GM18951 (cell line): ENCODE measurements around the gene DSCAM.

Experiments
- POLR2A ChIP-seq: IDR thresholded peaks from 4 replicates; pipeline ENCODE4 v1.6.1; 2011; ENCODE audit warnings: mild to moderate bottlenecking; ENCODE audit not compliant: insufficient read length, insufficient read depth; ENCODE audit errors: extremely low read depth
- in situ Hi-C: fragments of 300-500 bp; cut with MboI; formaldehyde crosslinking; loops from one replicate; pipeline ENCODE4 v1.12.0; 2022; ENCODE audit warnings: low sequenced_read_pairs, mixed read lengths, inconsistent platforms; ENCODE audit not compliant: unreplicated experiment

Gene DSCAM

DNA sequence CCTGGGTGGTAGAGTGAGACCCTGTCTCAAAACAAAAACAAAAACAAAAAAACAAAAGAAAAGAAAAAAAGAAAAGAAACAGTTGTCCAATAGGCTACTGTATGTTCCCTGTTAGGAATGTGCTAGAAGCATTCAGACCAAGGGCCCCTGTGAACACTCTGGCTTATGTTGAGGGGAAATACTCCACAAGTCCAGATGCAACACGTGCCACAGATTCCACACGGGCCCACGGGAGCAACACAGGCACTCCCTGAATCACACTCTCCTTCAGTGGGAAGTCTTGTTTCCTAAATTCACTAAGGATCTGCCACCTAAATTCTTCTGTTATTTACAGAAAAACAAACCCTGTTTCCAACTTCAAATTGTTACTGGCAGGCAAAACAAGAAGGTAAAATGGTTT lies 688.6 kb downstream of the DSCAM start:
- in situ Hi-C loops: no loop called here
- no peak for TF ChIP-seq POLR2A

DNA sequence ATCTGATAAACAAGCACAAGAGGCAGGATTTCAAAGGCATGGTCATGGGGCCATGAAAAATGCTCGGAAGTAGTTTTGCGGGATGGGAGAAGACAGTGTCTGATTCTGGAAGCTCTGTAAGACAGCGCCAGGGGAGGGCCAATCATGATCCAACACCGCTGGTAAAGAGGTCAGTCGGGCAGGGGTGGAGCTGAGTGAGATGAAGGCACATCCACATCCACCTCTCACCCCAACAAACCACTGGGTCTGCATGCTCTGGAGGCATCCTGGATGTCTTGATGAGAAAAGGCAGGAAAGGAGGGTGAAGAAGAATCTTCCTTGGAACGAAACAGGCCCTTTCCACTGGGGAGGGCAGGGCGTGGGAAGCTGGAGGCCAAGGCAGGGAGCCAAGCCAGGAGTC lies 691.4 kb downstream of the DSCAM start:
- in situ Hi-C loops: no loop called here
- no peak for TF ChIP-seq POLR2A

DNA sequence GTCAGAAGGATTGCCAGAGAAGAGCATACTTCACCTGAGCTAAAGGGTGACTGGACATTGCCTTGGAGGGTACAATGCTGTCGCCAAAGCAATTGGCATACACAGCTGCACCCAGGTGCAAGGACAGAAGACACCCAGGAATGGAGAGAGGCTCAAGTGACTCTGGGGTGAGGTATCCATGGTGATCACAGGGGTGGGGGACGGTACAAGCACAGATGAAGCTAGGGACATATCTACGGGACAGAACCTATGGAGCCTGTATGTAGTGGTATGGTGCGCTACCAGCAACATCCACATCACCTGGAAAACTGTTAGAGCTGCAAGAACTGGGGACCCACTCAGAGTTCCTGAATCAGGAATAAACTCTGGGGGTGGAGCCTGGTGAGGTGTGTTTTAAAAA lies 693.6 kb downstream of the DSCAM start:
- no peak for TF ChIP-seq POLR2A
- in situ Hi-C loops: no loop called here

DNA sequence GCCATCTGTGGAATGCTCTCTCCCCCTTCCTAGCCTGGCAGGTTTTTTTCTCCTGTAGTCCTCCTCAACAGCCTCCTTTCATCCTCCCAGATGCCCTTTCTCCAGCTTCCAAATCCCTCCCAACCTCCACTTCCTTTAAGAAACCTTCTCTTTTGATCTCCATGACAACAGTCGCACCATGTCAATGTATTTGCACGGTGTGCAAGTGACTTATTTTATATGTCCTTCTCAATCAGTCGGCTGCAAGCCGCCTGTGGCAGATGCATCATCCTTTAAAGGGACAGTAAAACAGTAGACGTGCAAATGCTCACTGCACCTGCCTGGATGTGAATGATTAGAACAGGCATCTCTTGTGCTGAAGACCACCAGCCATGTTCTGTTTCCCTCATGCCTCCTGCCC lies 694.5 kb downstream of the DSCAM start:
- in situ Hi-C loops: no loop called here
- TF ChIP-seq POLR2A: no peak

DNA sequence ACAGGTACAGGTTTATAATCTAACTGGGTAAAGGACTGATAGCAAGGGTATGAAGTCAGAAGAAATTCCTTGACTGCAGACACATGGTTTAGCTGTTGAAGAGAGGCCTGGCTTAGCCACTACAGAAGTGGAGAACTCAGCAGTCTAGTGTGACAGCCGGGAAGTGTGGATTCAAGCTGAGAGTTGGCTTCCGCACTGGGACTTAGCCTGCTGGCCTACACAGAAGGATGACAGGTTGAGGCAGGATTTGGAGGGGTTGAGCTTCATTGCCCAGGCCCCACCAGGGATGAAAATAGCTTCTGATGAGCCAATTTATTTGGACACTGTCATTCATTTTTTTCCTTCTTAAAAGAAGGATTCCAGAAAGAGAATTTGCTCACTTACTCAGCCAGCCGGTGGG lies 695.3 kb downstream of the DSCAM start:
- TF ChIP-seq POLR2A: no peak
- in situ Hi-C loops: no loop called here

DNA sequence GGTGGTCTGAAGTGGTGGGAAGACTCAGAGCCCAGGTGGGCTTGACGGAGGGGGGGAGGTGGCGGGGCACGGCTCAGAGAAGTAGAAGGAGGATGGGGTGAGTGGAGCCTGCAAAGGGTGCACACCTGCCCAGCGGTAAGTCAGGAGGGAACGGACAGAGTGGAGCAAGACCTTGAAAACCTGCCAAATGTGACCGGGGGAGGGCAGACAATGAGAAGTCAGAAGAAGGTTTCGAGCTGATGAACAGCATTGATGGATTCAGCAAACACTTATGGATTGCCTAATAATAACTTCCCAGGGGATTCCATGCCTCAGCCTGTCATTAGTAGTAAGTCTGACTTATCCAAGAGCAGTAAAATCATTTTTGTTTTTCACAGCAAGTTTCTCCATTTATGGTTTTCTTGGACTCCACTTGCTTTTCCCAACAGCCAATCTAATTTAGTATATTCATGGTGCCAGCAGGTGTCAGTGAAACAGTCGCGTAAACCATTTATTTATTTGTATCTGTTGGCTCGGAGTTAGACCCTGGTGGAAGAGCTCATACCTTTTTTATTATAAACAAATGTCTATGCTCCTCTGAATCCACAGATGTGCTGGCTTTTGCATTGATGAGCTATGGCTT lies 700.6 kb downstream of the DSCAM start:
- TF ChIP-seq POLR2A: no peak
- in situ Hi-C loops: no loop called here

DNA sequence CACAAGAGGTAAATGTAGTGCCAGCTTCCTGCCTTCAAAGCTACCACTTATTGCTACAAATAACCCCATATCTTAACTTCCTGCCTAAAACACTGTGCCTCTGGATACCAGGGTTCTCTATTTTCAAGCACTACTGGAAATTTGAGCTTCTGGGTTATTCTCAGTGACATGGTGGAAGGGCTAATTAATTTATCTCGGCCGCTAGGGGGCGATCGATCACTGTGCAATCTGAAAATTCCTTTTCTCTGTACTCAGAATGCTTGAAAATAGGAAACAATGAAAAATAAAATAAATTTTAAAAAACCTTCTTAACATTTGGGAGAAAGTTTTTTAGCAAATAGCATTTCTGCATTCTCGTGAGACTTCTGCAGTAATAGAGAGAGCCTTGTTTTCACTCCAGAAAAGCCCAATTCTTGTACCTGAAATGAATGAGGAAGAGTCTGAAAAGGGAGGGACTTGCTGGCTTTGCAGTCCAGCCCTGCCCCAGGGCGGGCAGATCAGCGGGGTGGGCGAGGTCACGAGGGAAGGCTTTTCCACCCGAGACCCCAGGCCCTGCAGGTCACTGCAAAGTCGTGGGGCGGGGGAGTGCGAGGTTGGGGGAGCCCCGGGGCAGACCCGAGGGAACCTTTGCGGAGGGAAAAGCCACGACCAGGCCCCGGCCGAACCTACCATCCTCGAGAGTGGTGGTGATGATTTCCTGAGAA lies 703.0 kb downstream of the DSCAM start:
- TF ChIP-seq POLR2A: no peak
- in situ Hi-C loops: no loop called here

DNA sequence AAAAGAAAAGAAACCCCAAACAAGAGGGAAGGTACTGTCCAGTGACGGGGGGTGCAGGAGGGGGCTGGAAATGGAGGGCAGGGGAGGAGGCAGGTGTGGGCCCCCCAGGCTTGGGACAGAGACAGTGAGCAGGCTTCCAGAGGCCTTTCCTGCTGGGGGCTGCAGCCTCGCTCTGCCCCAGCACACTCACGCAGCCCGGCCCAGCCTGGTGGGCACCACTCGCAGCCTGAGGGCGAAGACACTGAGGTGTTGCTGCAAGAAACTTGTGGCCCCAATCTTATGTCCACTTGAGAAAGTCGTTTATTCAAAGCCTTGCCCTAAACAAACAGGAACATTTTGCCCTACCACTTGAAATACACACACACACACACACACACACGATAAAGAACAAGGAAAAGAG lies 705.3 kb downstream of the DSCAM start:
- in situ Hi-C loops: no loop called here
- no peak for TF ChIP-seq POLR2A

DNA sequence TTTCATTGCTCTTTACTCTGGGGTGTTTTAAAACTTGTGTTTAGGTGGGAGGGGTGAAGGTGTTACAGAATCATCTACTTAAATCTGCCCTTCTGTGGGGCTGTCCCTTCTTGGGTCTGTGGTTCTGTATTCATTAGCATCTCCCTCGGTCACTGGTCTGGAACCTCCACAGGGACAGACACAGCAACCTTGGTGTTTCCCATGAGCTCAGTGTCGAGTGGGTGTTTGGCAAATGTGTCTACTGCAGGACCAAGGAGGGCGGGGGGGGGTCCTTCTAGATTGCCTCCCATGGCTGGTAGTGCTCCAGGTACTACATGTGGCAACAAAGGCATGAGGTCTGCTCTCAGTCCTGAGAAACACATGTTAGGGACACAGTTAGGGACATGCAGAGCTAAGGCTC lies 706.3 kb downstream of the DSCAM start:
- no peak for TF ChIP-seq POLR2A
- in situ Hi-C loops: no loop called here

DNA sequence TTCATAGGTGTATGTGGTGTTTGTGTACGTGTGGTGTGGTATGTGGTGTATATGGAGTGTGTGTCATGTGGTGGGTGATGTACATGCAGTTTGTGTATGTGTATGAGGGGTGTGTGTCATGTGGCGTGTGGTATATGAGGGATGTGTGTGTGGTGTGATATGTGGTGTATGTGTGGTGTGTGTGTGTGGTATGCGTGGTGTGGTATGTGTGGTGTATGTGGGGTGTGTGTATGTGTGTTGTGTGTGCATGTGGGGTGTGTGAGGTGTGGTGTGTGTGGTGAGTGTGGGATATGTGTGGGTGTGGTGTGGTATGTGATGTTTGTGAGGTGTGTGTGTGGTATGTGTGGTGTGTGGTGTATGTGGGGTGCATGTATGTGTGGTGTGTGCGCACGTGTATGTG lies 707.3 kb downstream of the DSCAM start:
- in situ Hi-C loops: no loop called here
- no peak for TF ChIP-seq POLR2A

DNA sequence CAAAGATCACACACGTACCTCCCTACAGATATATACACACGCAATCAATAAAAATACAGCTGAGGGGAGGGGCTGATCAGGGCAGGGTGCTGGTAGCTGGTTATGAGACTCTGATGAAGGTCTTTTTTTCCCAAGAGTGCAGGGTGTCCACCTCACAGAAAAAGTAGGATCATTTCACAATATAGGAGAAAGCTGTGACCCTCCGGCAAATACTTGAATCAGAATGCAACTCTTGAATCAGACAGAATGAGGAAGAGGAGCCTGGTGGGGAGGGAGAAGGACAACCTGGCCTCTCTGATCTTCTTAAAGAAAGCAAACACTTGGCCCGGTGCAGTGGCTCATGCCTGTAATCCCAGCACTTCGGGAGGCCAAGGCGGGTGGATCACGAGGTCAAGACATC lies 710.4 kb downstream of the DSCAM start:
- TF ChIP-seq POLR2A: no peak
- in situ Hi-C loops: no loop called here

DNA sequence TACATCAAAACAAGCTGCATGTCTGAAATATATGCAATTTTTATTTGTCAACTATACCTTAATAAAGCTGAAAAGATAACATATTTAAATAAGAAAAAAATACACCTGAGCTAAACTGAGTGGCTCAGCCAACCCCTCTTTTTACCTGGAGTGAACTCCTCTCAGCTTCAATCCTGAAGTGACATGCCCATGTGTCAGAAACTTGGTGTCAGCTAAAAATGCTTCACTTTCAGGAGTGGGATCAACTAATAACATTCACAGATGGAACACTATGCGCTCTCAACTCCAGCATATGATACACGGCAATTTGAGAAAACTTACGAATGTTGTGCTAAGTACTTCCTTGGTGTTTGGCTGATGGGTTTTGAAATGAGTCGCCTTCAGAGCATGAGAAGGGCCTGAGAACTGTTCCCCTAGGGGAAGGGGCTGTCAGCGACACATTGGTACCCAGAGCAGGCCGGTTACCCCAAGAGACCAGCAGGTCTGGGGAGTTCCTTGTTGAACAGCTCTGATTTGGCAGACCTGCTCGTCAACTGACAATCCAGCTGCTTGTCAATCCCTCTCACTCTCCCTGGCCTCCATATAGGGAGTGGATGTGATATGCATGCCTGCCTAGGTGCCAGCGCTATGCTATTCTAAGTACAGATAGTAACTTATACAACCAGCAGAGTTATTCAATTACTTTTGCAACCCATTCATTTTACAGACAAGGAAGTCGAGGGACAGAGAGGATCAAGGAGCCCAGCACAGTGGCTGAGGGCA lies 712.0 kb downstream of the DSCAM start:
- TF ChIP-seq POLR2A: no peak
- in situ Hi-C loops: no loop called here

DNA sequence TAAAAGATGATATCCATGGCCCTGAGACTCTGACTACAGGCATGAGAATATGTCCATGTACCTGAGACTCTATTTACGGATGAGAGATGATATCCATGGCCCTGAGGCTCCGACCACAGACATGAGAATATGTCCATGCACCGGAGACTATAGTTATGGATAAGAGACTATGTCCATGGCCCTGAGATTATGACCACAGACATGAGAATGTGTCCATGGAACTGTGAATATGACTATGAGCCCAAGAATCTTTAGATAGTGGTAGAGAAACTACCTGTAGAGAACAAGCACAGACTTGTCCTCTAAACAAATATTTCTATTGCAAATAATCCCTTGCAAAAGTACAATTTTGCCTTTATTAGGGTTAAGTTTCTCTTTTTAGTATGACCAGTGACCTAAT lies 716.5 kb downstream of the DSCAM start:
- in situ Hi-C loops: no loop called here

DNA sequence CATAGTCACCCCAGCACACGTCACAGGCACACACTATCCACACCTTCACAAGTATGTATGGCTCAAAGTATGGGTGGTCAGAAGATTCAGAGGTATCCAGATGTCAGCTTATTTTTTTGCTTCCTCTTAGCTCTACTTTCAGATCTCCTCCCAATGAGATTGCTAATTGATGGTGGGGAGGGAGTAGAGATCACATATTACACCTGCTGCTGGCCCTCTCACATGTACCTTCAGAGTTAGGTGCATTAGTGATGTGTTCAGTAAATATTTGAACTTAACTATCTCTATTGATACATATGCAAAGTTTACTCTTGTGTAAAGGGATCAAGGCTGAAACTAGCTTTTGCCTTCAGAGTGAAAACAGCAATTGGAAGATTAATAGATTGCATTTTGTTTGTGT lies 717.1 kb downstream of the DSCAM start:
- in situ Hi-C loops: no loop called here

More for the DNA sequence above, 716.5 kb downstream of the DSCAM start:
- TF ChIP-seq POLR2A: no peak

More for the DNA sequence above, 717.1 kb downstream of the DSCAM start:
- no peak for TF ChIP-seq POLR2A
